Adipocyte (in vitro differentiated cells): ENCODE measurements around the gene UBAP1L.
"Not testable (repeated sequence)": the region's sequence is repeated elsewhere in the genome, so short reads cannot be mapped to it uniquely, and the experiment has no call there.

ENCODE experiments used
- DNase-seq: peaks from one replicate; pipeline ENCODE4 v3.0.0-alpha.2; 2015; ENCODE audit warnings: low read depth
- H3K27me3 ChIP-seq: replicated peaks from 2 replicates; pipeline ENCODE4 v1.7.0; 2013; ENCODE audit warnings: mild to moderate bottlenecking, low read length, moderate library complexity; ENCODE audit not compliant: control insufficient read depth, insufficient read depth
- H3K36me3 ChIP-seq: 2 replicates; pipeline ENCODE4 v1.7.0; 2013; ENCODE audit warnings: low read length, mild to moderate bottlenecking, moderate library complexity; ENCODE audit not compliant: control insufficient read depth, insufficient read depth, severe bottlenecking
- H3K4me1 ChIP-seq: 2 replicates; pipeline ENCODE4 v1.7.0; 2013; ENCODE audit warnings: mild to moderate bottlenecking, low read length, moderate library complexity; ENCODE audit not compliant: control insufficient read depth, insufficient read depth
- H3K4me3 ChIP-seq: 2 replicates; pipeline ENCODE4 v1.7.0; 2013; ENCODE audit warnings: mild to moderate bottlenecking, low read length, moderate library complexity
- H3K9ac ChIP-seq: 2 replicates; pipeline ENCODE4 v1.7.0; 2013; ENCODE audit warnings: mild to moderate bottlenecking, low read length, moderate library complexity
- H3K9me3 ChIP-seq: 2 replicates; pipeline ENCODE4 v1.7.0; 2013; ENCODE audit warnings: mild to moderate bottlenecking, low read length, moderate library complexity; ENCODE audit not compliant: control insufficient read depth

UBAP1L gene

GRCh38 chr15:65050270-65050669, 64.7 kb downstream of the UBAP1L start:
- no peak for DNase-seq
- Histone ChIP-seq H3K9me3 (no peaks in the 10 kb centered on the region), H3K36me3 (no peaks in the 10 kb centered on the region), H3K9ac (no peak overlapping the region), H3K4me3 (no peak overlapping the region), H3K4me1 (peaks cover 12% of the 10 kb centered on the region), H3K27me3 (no peaks in the 10 kb centered on the region)

DNA sequence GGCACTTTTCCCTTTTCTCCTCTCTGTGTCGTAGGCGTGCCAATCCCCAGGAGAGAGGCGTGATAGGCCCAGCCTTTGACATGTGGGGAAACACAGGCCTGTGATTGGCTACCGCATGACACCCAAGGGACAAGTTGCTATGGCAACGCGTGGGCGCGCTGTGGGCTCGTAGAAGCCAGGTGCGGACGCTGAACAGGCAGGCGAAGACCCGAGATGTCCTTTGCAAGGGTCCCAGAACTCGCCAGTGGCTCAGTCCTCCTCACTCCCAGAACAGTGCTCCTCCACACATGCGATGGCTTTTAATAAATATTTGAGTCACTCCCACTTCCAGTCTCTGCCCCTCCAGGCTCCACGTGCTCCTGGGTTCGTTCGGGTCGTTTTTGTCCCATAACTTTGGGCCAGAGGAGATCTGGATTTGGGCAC, 65.6 kb downstream of the UBAP1L start:
- peak overlapping the region; percentile 72 for H3K4me3 ChIP-seq
- no peaks in the 10 kb centered on the region for H3K27me3 ChIP-seq
- peaks cover 5% of the 10 kb centered on the region for H3K4me1 ChIP-seq
- peak; percentile 97 for DNase-seq
- H3K9ac ChIP-seq: no peak overlapping the region
- H3K36me3 ChIP-seq: no peaks in the 10 kb centered on the region
- no peaks in the 10 kb centered on the region for H3K9me3 ChIP-seq

- H3K9me3 ChIP-seq: no peaks in the 10 kb centered on the region
- H3K4me1 ChIP-seq: peaks cover 10% of the 10 kb centered on the region
- no peak overlapping the region for H3K4me3 ChIP-seq
- no peak overlapping the region for H3K9ac ChIP-seq
- H3K36me3 ChIP-seq: no peaks in the 10 kb centered on the region
- DNase-seq: no peak
- no peaks in the 10 kb centered on the region for H3K27me3 ChIP-seq
These were observed 66.8 kb downstream of the UBAP1L start for GRCh38 chr15:65048241-65048640.

DNA sequence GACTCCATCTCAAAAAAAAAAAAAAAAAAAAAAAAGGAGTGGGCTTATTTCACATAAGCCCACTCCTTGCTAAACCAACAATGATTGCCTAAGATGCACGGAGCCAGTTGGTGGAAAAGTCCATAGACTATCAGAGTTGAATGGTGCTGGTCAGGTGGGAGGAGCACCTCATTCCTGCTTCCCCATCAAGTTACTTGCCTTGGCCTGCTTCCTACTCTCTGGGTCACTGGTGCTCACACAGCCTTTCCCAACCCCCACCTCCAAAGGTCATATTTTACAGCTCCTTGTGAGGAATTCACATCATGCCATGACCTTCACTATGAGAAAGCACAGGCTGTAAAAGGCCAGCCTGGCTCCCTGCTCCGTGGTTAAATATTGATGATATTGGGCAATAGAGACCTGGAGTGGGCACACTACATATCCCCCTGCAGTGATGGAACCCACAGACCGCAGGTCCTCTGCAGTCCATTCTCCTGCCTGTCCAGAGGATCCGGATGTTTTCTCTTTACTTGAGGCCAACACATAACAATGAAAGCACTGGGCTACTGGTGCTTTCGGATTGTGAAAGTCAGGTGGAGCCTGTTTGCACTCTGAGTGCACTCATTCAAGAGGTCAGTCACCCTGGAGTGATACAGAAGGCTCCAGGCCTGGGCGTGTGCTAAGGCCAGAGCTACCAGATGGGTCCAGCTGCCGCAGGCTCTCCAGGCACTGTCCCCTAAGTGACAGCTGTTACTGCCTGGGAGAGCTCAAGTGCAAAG, 70.1 kb downstream of the UBAP1L start, which contains the start of gene SLC51B:
Gene SLC51B (plus strand): TSS at position 664 of the 758 bp plus-strand sequence. CDS start 4,618 bp downstream, outside the sequence.
- Histone ChIP-seq H3K36me3 (no peaks in the 10 kb centered on the region), H3K9ac (no peak within 1 kb of the TSS), H3K9me3 (no peaks in the 10 kb centered on the region), H3K4me3 (no peak within 1 kb of the TSS), H3K27me3 (no peaks in the 10 kb centered on the region), H3K4me1 (peaks cover 10% of the 10 kb centered on the region)
- DNase-seq: no peak

GRCh38 chr15:65044218-65044617, 70.8 kb downstream of the UBAP1L start:
- not testable (repeated sequence) for H3K27me3 ChIP-seq, H3K9me3 ChIP-seq, H3K4me3 ChIP-seq, H3K36me3 ChIP-seq, H3K4me1 ChIP-seq, H3K9ac ChIP-seq
- DNase-seq: peak; percentile 43

DNA sequence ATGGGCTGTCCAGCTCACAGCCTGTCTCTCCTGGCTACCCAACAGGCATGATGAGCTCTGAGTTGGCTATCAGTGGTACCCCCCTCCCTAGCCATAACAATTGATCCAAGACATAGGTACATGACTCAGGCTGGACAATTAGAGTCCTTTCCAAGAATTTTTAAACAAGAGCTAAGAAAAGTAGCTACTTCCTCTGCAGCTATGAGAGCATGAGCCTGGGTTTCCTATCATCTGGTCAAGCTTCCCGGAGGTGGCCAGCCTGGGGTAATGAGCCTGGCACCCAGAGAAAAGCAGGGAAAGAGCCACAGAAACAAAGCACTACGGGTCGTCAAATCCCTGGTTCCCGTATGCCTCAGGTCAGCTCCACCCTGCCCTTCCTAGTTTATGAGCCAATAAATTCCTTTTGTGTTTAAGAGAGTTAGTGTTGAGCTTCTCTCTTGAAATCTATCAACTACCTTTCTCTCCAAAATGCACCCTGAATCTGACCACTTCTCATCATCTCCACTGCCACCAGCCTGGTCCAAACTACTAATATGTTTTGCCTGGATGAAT, 72.1 kb downstream of the UBAP1L start:
- no peaks in the 10 kb centered on the region for H3K9me3 ChIP-seq
- no peaks in the 10 kb centered on the region for H3K36me3 ChIP-seq
- peaks cover 5% of the 10 kb centered on the region for H3K4me1 ChIP-seq
- H3K27me3 ChIP-seq: no peaks in the 10 kb centered on the region
- H3K4me3 ChIP-seq: no peak overlapping the region
- no peak for DNase-seq
- H3K9ac ChIP-seq: no peak overlapping the region
